K562 (cell line): ENCODE data around the gene TSC22D1.

Experiments
- FOXK1 ChIP-seq: sonication (generic); formaldehyde crosslinking; IDR thresholded peaks from 2 replicates; pipeline ENCODE4 v1.8.0; 2022; ENCODE audit warnings: missing genetic modification reagents, mild to moderate bottlenecking, borderline replicate concordance
- WHSC1 ChIP-seq: IDR thresholded peaks from one replicate; pipeline ENCODE4 v1.6.1; 2012; ENCODE audit warnings: low read length, control low read depth, inconsistent platforms
- TF ChIP-seq, protein P1 (sequence below), 2 experiments: fragments of 450-650 bp in 1 of 2; sonication (generic) in 1 of 2; formaldehyde crosslinking in 1 of 2; IDR thresholded peaks in 1 of 2; conservative IDR thresholded peaks in 1 of 2; 2 replicates each; pipeline versions ENCODE4 v1.6.1 to v1.8.1; 2016 to 2023; ENCODE audit warnings: mild to moderate bottlenecking in 2 of 2, moderate library complexity in 2 of 2, inconsistent platforms in 1 of 2, missing genetic modification reagents in 1 of 2

DNA sequence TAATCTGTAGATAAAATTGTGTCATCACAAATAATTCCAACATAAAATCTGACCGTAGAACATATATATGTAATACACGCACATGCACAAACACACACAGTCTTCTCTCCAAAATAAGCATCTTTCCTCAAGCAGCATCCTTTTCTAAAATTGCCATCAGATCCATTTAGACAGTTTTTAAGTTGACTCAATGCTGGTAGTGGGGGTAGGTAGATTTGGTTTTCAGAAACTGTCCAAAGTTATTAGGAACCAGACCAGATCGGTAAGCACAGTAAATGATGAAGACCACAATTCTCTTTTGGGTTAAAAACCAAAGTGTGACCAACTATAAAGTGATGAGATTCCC is 137.9 kb downstream of the TSC22D1 start:
- TF ChIP-seq, protein P1, sequence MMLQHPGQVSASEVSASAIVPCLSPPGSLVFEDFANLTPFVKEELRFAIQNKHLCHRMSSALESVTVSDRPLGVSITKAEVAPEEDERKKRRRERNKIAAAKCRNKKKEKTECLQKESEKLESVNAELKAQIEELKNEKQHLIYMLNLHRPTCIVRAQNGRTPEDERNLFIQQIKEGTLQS (IDR thresholded peaks at IDR 0.05), result no peak
- TF ChIP-seq, protein P1 (CRISPR knock-in tag; conservative IDR thresholded peaks at IDR 0.05), result no peak
- no peak for TF ChIP-seq FOXK1 (CRISPR knock-in tag)
- no peak for TF ChIP-seq WHSC1
